Natural killer cell treated with Interleukin-12 subunit alpha and Interleukin-12 subunit beta and Interleukin-15 and Interleukin-18, amount 100 ng/mL, for 72 hours (primary cell): ENCODE results near the gene NOX3. TPM values are rescaled to one million over a fixed set of nuclear protein-coding genes. Genes with fewer than 3 reads are reported as not detected.
"Not testable (repeated sequence)": the region's sequence is repeated elsewhere in the genome, so short reads cannot be mapped to it uniquely, and the experiment has no call there.

Source experiments
- ATAC-seq, 2 donors: fragments of 150-1000 bp; cut with Tn5 transposase in 1 of 2; sonication (Bioruptor Pico), chemical (Tn5 transposase) in 1 of 2; 2 replicates each; pipeline ENCODE4 v1.10.0; 2021
- DNase-seq: peaks from one replicate; pipeline ENCODE4 v3.0.0; 2022; ENCODE audit warnings: low spot score
- H3K27ac Mint-ChIP-seq, 2 donors: 1 replicate in 1 of 2; 2 replicates in 1 of 2; pipeline ENCODE4 v1.8.0; 2022; ENCODE audit warnings: mixed read lengths in 2 of 2, mild to moderate bottlenecking in 1 of 2, moderate library complexity in 1 of 2
- H3K27me3 Mint-ChIP-seq, 2 donors: 1 replicate in 1 of 2; 2 replicates in 1 of 2; pipeline ENCODE4 v1.8.0; 2022; ENCODE audit warnings: mixed read lengths in 2 of 2
- H3K36me3 Mint-ChIP-seq: one replicate; pipeline ENCODE4 v1.8.0; 2022; ENCODE audit warnings: mixed read lengths
- H3K4me1 Mint-ChIP-seq, 2 donors: 1 replicate in 1 of 2; 2 replicates in 1 of 2; pipeline ENCODE4 v1.8.0; 2022; ENCODE audit warnings: low read depth in 2 of 2, mixed read lengths in 2 of 2, mild to moderate bottlenecking in 1 of 2
- H3K4me3 Mint-ChIP-seq: one replicate; pipeline ENCODE4 v1.8.0; 2022; ENCODE audit warnings: mixed read lengths
- H3K9me3 Mint-ChIP-seq: 2 replicates; pipeline ENCODE4 v1.8.0; 2022; ENCODE audit warnings: mixed read lengths
- total RNA-seq, 2 donors: library from RNA; stranded (reverse); gene quantifications; one replicate each; pipeline ENCODE4 v1.2.3, GENCODE V29; 2022

Gene NOX3, protein sequence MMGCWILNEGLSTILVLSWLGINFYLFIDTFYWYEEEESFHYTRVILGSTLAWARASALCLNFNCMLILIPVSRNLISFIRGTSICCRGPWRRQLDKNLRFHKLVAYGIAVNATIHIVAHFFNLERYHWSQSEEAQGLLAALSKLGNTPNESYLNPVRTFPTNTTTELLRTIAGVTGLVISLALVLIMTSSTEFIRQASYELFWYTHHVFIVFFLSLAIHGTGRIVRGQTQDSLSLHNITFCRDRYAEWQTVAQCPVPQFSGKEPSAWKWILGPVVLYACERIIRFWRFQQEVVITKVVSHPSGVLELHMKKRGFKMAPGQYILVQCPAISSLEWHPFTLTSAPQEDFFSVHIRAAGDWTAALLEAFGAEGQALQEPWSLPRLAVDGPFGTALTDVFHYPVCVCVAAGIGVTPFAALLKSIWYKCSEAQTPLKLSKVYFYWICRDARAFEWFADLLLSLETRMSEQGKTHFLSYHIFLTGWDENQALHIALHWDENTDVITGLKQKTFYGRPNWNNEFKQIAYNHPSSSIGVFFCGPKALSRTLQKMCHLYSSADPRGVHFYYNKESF
- not detected for total RNA-seq

DNA sequence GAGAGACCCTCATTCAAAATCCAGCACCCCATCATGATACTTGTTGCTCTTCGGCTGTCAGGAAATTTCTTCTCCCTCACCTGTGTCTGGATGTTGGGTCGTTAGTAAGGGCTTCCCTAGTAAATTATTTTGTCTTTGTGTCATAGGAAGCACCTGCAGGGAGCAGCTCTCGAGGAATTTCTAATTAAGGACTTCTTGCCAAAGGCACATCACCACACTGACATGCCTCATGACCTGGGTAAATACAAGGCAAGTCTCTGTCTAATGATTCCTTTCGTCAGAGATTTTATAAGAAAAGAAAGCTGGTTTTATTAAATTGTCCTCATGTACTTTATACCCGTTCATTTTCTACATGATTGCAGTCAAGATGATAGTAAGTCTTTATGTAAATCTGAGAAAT, at the start of gene NOX3:
NOX3 (minus strand) TSS at position 74 of the 400 bp plus-strand sequence; CDS start at position 35, 39 bp downstream.
- Mint-ChIP-seq H3K9me3 (no peaks in the 10 kb centered on the region), H3K27me3 (peaks cover 12 to 23% of the 10 kb centered on the region in 2 donors), H3K4me3 (no peak within 1 kb of the TSS), H3K4me1 (no peaks in the 10 kb centered on the region), H3K36me3 (no peaks in the 10 kb centered on the region), H3K27ac (no peak within 1 kb of the TSS)
- no peak for ATAC-seq
- no peak for DNase-seq

DNA sequence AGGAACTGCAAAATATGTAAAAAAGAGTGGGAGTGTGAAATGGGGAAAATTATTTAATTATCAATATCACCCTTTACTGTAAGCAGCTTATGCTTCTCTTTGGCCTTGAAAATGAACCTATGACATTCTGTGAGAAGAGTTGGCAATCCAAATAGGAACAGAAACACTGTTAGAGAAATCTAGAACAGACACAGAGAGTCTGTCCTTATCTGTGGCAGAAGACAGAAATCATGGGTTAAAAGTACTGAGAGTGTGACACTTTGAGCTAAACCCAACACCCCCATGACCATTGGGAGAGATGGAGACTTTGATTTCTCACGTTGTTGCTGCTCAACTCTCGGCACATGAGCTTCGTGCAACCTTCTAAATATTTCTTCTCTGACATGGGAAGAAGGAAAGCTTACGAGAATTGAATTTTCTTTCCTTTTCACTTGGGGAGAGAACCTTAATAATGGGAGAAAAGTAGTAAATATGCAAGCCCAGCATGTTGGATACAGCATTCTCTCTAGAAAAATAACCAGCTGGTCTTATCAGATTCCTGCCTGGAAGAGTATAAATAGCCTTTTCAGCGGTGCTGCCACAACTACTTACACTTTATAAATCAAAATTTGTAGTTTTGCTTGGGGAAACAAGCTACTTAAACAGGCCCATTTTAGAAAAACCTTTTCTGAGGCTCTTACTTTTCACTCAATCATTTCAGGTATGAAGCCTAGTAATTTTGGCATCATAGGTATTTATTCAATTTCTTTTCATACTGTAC, 49.4 kb upstream of the NOX3 start:
- DNase-seq (no peak), ATAC-seq (no peak)
- Mint-ChIP-seq H3K4me1 (no peaks in the 10 kb centered on the region), H3K36me3 (no peaks in the 10 kb centered on the region), H3K4me3 (no peak overlapping the region), H3K9me3 (peaks cover 3% of the 10 kb centered on the region), H3K27ac (no peak overlapping the region), H3K27me3 (peaks cover 5 to 7% of the 10 kb centered on the region in 2 donors)

DNA sequence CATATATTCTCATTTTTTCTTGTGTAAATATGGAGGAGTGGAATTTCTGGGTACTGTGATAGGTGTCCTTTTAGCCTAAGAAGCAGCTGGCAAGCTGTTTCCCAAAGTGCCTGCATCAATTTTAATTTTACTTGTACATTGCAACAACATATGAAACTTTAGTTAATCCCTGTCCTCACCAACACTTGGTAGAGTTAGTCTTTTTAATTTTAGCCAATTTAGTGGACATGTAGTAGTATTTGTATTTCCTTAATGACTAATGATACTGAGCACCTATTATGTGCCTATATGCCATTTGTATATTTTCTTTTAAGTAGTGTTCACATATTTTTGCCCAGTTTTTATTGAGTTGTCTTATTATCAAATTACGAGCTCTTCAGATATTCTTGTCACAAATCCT, 46.8 kb upstream of the NOX3 start:
- ATAC-seq, result no peak
- no peak overlapping the region for H3K4me3 Mint-ChIP-seq
- no peak overlapping the region for H3K27ac Mint-ChIP-seq
- DNase-seq, result no peak
- no peaks in the 10 kb centered on the region for H3K36me3 Mint-ChIP-seq
- H3K9me3 Mint-ChIP-seq, result peaks cover 3% of the 10 kb centered on the region
- no peaks in the 10 kb centered on the region for H3K4me1 Mint-ChIP-seq
- peaks cover 5 to 7% of the 10 kb centered on the region in 2 donors for H3K27me3 Mint-ChIP-seq

DNA sequence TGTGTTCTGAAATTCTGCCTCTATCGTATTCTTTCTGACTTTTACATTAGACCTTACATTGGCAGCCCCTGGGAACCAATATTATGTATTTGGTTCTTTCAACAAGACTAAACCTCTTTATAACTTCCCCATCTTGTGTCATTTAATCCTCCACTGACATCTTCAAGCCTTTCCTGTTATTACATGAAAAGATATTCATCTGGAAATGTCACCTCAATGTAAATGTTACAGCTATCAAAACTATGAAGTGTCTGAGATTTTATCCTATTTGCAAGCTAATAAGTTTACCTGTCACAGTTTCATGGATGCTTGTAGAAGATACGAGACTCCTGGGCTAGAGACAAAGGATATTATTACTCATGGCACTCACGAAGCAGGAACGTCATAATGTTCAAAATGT, 43.9 kb upstream of the NOX3 start:
- Mint-ChIP-seq H3K4me3 (no peak overlapping the region), H3K27ac (no peak overlapping the region), H3K27me3 (no peaks in the 10 kb centered on the region), H3K9me3 (peaks cover 3% of the 10 kb centered on the region), H3K4me1 (no peaks in the 10 kb centered on the region), H3K36me3 (no peaks in the 10 kb centered on the region)
- DNase-seq (no peak), ATAC-seq (no peak)

DNA sequence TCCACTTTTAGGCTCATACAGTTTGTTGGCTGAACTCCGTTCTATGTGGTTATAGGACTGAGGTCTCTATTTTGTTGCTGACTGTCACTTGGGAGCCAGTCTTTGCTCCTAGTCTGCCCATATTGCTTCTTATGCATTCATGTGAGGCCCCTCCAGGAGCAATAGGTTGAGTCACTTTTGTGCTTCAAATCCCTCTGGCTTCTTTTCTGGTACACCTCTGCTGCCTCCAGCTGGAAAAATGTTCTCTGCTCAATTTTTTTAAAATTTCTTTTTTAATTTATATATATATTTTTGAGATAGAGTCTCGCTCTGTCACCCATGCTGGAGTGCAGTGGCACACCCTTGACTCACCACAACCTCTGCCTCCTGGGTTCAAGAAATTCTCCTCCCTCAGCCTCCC, 42.7 kb upstream of the NOX3 start:
- H3K4me3 Mint-ChIP-seq, result no peak overlapping the region
- H3K36me3 Mint-ChIP-seq, result no peaks in the 10 kb centered on the region
- ATAC-seq (no peak), DNase-seq (no peak)
- peaks cover 3% of the 10 kb centered on the region for H3K9me3 Mint-ChIP-seq
- no peaks in the 10 kb centered on the region for H3K27me3 Mint-ChIP-seq
- H3K4me1 Mint-ChIP-seq, result no peaks in the 10 kb centered on the region
- H3K27ac Mint-ChIP-seq, result no peak overlapping the region

DNA sequence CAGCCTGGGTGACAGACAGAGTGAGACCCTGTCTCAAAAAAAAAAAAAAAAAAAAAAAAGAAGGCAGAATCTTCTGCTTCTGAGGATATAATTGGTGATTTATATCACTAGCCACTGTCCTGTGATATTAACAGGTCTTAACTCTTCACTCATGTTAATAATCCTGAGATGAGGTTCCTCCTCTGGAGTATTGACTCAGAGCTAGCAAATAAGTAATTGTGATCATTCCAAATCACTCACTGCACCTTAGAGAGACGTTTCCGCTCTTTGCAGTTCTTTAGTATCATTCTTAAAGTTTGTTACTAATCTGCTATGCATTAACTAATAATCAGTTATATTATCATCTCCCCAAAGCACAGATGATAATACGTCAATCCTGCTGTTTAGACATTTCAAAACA, 41.6 kb upstream of the NOX3 start:
- H3K27me3 Mint-ChIP-seq, result peaks cover 0 to 5% of the 10 kb centered on the region in 2 donors
- no peak overlapping the region for H3K4me3 Mint-ChIP-seq
- DNase-seq (no peak), ATAC-seq (no peak)
- no peaks in the 10 kb centered on the region for H3K4me1 Mint-ChIP-seq
- H3K27ac Mint-ChIP-seq, result no peak overlapping the region
- H3K9me3 Mint-ChIP-seq, result peaks cover 4% of the 10 kb centered on the region
- no peaks in the 10 kb centered on the region for H3K36me3 Mint-ChIP-seq

DNA sequence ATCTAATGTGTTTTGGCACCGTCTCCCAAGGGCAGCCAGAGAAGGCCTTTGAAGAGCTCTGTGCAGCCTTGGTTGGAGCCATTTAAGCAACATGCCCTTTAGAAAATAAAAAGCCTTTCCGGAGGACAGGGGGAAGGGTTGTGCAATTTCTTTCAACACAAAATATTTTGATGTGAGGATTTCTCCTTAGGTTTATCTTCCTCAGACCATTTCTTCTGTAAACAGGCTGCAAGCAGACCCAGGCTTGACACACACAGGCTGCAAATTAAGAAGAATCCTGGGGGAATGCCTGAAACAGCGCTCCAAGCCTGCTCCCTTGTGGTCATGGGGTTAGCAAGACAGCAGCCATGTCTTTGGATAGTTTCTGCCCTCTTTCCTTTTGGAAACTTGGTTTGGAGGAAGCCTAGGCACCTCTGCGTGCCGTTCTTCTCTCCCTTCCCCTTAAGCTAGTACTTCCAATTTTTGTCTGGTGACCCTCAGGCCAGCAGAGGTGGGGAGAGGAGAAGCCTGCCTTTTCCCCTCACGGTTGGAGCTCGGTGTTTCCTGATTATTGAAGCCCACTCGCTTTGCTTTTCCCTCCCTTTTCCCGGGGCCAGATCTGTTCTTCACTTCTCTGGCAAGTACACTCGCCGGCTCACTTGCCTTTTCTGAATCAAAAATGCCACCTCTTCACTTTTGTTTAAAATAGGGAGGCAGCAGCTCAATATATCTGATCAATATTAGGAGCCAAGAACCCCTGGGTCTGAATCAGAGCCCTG, 39.6 kb upstream of the NOX3 start:
- Mint-ChIP-seq H3K27me3 (peaks cover 0 to 5% of the 10 kb centered on the region in 2 donors), H3K9me3 (peaks cover 4% of the 10 kb centered on the region), H3K36me3 (no peaks in the 10 kb centered on the region), H3K4me1 (no peaks in the 10 kb centered on the region), H3K4me3 (no peak overlapping the region), H3K27ac (no peak overlapping the region)
- no peak for DNase-seq
- no peak for ATAC-seq

DNA sequence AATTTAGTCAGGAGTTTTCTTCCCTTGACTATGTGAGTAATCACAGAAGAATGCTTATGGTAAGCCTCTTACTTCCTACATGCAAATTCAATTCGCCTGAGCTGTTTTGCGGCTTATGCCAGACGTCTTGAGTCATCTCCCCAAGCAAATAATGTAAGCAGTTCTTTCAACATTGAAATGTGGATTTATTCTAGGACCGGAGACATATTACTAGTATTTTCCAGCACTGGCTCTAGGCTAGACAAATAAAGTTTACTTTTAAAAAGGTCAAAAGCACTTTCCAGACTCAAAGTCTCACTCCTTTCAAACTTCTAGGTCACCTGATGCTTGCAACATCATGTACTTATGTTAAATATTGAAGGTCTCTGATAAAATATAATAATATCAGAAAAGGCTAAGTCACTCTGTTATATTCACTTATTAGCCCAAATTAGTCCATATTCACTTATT, 38.1 kb upstream of the NOX3 start:
- DNase-seq (no peak), ATAC-seq (no peak)
- Mint-ChIP-seq H3K27me3 (peaks cover 0 to 5% of the 10 kb centered on the region in 2 donors), H3K4me1 (no peaks in the 10 kb centered on the region), H3K4me3 (no peak overlapping the region), H3K9me3 (peaks cover 4% of the 10 kb centered on the region), H3K27ac (no peak overlapping the region), H3K36me3 (no peaks in the 10 kb centered on the region)

DNA sequence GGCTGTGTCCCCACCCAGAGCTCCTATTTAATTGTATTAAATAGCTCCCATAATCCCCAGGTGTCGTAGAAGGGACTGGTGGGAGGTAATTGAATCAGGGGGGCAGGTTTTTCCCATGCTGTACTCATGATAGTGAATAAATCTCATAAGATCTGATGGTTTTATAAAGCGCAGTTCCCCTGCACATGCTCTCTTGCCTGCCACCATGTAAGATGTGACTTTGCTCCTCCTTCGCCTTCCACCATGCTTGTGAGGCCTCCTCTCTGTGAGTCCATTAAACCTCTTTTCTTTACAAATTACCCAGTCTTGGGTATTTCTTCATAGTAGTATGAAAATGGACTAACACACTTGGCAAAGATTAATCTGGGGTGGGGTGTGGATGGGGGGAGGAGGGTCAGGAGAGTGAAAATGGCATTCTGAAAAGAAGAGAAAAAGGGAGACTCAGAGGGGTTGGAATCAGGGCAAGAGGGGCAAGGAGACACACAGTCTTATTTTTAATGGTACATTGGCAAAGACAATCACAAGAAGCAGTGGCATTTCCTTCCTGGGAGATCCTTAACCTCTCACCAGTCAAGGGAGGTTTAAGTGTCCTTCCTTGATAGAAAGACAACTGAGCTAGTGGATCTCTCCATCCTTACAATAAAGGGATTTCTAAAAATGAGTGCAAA, 37.5 kb upstream of the NOX3 start:
- no peak for DNase-seq
- H3K27me3 Mint-ChIP-seq, result peaks cover 0 to 5% of the 10 kb centered on the region in 2 donors
- H3K36me3 Mint-ChIP-seq, result no peaks in the 10 kb centered on the region
- H3K9me3 Mint-ChIP-seq, result peaks cover 4% of the 10 kb centered on the region
- ATAC-seq, result no peak
- no peaks in the 10 kb centered on the region for H3K4me1 Mint-ChIP-seq
- no peak overlapping the region for H3K27ac Mint-ChIP-seq
- no peak overlapping the region for H3K4me3 Mint-ChIP-seq

DNA sequence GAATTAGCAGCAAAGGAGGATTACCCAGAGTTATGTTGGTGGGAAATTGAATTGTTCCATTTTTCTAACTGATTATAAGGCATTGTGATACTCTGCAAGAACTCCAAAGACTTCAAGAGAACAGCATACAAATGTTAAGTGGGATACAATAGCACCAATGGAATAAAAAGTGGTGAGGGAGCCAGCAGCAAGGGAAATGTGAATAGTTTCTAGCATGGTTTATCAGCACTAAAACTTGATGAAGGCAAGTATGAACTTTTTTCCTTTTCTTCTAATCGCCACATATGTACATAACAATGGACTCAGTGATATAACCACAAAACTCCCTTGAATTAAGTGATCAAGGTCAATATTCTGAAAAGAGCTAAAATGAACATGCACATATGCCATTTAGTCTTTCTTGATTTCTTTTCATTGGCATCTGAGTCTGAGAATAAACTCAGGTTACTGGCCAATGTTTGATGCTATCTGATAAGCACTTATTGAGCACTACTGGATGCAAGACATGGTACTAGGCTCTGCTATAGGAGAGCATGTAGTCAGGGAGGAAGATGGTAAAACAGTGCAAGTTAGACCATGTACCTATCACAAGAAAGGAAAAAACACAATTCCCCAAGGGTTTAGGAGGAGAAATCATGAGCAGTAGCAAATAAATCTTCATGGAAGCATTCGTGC, 36.6 kb upstream of the NOX3 start:
- Mint-ChIP-seq H3K36me3 (no peaks in the 10 kb centered on the region), H3K9me3 (peaks cover 4% of the 10 kb centered on the region), H3K27me3 (peaks cover 0 to 5% of the 10 kb centered on the region in 2 donors), H3K4me3 (no peak overlapping the region), H3K27ac (no peak overlapping the region), H3K4me1 (no peaks in the 10 kb centered on the region)
- no peak for DNase-seq
- ATAC-seq, result no peak

DNA sequence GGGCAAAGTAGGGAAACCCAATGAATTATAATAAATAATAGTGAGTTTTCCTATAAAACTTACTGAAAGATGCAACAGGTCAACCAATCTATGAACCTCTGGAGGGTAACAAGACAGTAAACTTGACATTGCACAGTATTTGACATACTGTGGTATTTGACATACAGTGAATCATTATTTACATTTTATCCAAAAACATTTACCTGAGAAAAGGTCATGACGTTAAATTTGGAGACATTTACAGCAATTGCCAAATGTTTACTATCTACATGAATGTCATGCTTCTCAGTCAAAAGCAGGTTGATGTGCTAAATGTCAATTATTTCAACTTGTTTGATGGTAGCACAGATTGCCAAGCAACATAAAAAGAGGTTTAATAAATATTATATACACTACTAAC, 35.8 kb upstream of the NOX3 start:
- no peak overlapping the region for H3K27ac Mint-ChIP-seq
- peaks cover 4% of the 10 kb centered on the region for H3K9me3 Mint-ChIP-seq
- peaks cover 0 to 5% of the 10 kb centered on the region in 2 donors for H3K27me3 Mint-ChIP-seq
- H3K4me3 Mint-ChIP-seq, result no peak overlapping the region
- no peak for DNase-seq
- no peaks in the 10 kb centered on the region for H3K36me3 Mint-ChIP-seq
- no peaks in the 10 kb centered on the region for H3K4me1 Mint-ChIP-seq
- no peak for ATAC-seq

DNA sequence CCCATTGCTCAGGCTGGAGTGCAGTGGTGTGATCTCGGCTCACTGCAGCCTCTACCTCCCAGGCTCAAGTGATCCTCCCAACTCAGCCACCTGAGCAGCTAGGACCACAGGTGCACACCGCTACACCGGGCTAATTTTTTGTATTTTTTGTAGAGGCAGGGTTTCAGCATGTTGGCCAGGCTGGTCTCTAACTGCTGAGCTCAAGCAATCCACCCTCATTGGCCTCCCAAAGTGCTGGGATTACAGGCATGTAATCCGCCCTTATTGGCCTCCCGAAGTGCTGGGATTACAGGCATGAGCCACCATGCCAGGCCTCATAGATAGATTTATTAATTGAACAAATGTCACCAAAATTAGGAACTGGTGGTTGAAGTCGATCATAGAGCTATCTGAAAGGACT, 32.6 kb upstream of the NOX3 start:
- H3K9me3 Mint-ChIP-seq, H3K27me3 Mint-ChIP-seq, ATAC-seq: not testable (repeated sequence)

More for the DNA sequence above, 32.6 kb upstream of the NOX3 start:
- not testable (repeated sequence) for H3K27ac Mint-ChIP-seq, H3K36me3 Mint-ChIP-seq, H3K4me3 Mint-ChIP-seq, DNase-seq, H3K4me1 Mint-ChIP-seq
